NCI-H2227 (cell line): ENCODE data around the gene STC2.
"Not testable (repeated sequence)": the region's sequence is repeated elsewhere in the genome, so short reads cannot be mapped to it uniquely, and the experiment has no call there.

Source experiments
- DNase-seq: peaks from one replicate; lab custom pipeline; 2025; ENCODE audit not compliant: unreplicated experiment; lab: John Stamatoyannopoulos, UW

STC2 gene

GRCh38 chr5:173327948-173328843, at the start of gene STC2:
Gene STC2, minus strand, starts transcription at chr5:173328414. Its CDS starts 221 bp downstream, at chr5:173328193.
- peak; percentile 10 for DNase-seq

- no peak for DNase-seq
Observed at GRCh38 chr5:173371400-173371799, 43.2 kb upstream of the STC2 start.

- not testable (repeated sequence) for DNase-seq
Observed at GRCh38 chr5:173363406-173363805, 35.2 kb upstream of the STC2 start.

GRCh38 chr5:173355561-173355960, 27.3 kb upstream of the STC2 start:
- no peak for DNase-seq

- no peak for DNase-seq
Observed at GRCh38 chr5:173354645-173355044, 26.4 kb upstream of the STC2 start.

- no peak for DNase-seq
Observed at GRCh38 chr5:173352366-173353349, 24.4 kb upstream of the STC2 start.

- no peak for DNase-seq
Observed at GRCh38 chr5:173342813-173343755, 14.9 kb upstream of the STC2 start.

GRCh38 chr5:173341961-173342430, 13.8 kb upstream of the STC2 start:
- DNase-seq = no peak

- DNase-seq = no peak
Observed at GRCh38 chr5:173340984-173341383, 12.8 kb upstream of the STC2 start.

- DNase-seq = no peak
Observed at GRCh38 chr5:173340451-173340850, 12.2 kb upstream of the STC2 start.

GRCh38 chr5:173339286-173339685, 11.1 kb upstream of the STC2 start:
- no peak for DNase-seq

GRCh38 chr5:173338380-173339015, 10.3 kb upstream of the STC2 start:
- no peak for DNase-seq

- no peak for DNase-seq
Observed at GRCh38 chr5:173334808-173335207, 6.6 kb upstream of the STC2 start.

- DNase-seq = no peak
Observed at GRCh38 chr5:173333925-173334661, 5.9 kb upstream of the STC2 start.

GRCh38 chr5:173331956-173332479, 3.8 kb upstream of the STC2 start:
- peak; percentile 52 for DNase-seq

- no peak for DNase-seq
Observed at GRCh38 chr5:173331287-173331686, 3.1 kb upstream of the STC2 start.

- DNase-seq = no peak
Observed at GRCh38 chr5:173330338-173331206, 2.4 kb upstream of the STC2 start.
